Activated CD8-positive, alpha-beta memory T cell treated with anti-CD3 and anti-CD28 coated beads, Interleukin-2, amount 50 U/mL, for 1 hour (primary cell): ENCODE measurements around the gene LMBR1.

Source experiments
- DNase-seq: peaks from one replicate; pipeline ENCODE4 v3.0.0-alpha.2; 2020; ENCODE audit errors: extremely low read depth

Gene LMBR1

GRCh38 chr7:156795415-156795814 lies 97.6 kb downstream of the LMBR1 start:
- no peak for DNase-seq

- no peak for DNase-seq
These were observed 99.6 kb downstream of the LMBR1 start for GRCh38 chr7:156793334-156793733.

GRCh38 chr7:156792611-156793010 lies 100.4 kb downstream of the LMBR1 start:
- no peak for DNase-seq

- no peak for DNase-seq
These were observed 101.7 kb downstream of the LMBR1 start for GRCh38 chr7:156791241-156791640.

- DNase-seq, result no peak
These were observed 102.7 kb downstream of the LMBR1 start for GRCh38 chr7:156790264-156790663.

GRCh38 chr7:156785998-156786543 lies 106.9 kb downstream of the LMBR1 start:
- no peak for DNase-seq

GRCh38 chr7:156783864-156784263 lies 109.1 kb downstream of the LMBR1 start:
- no peak for DNase-seq

GRCh38 chr7:156781972-156782371 lies 111.0 kb downstream of the LMBR1 start:
- DNase-seq, result no peak

GRCh38 chr7:156780724-156781455 lies 112.1 kb downstream of the LMBR1 start:
- DNase-seq, result no peak

GRCh38 chr7:156778668-156779067 lies 114.3 kb downstream of the LMBR1 start:
- no peak for DNase-seq

- DNase-seq, result no peak
These were observed 114.8 kb downstream of the LMBR1 start for GRCh38 chr7:156778201-156778600.

GRCh38 chr7:156777364-156778069 lies 115.5 kb downstream of the LMBR1 start:
- no peak for DNase-seq

- no peak for DNase-seq
These were observed 116.5 kb downstream of the LMBR1 start for GRCh38 chr7:156776527-156776926.

GRCh38 chr7:156773966-156774365 lies 119.0 kb downstream of the LMBR1 start:
- no peak for DNase-seq

- no peak for DNase-seq
These were observed 120.3 kb downstream of the LMBR1 start for GRCh38 chr7:156772725-156773124.

GRCh38 chr7:156768698-156769472 lies 124.1 kb downstream of the LMBR1 start:
- no peak for DNase-seq

GRCh38 chr7:156766666-156767065 lies 126.3 kb downstream of the LMBR1 start:
- no peak for DNase-seq

GRCh38 chr7:156765901-156766656 lies 126.9 kb downstream of the LMBR1 start:
- DNase-seq, result no peak

GRCh38 chr7:156764766-156765165 lies 128.2 kb downstream of the LMBR1 start:
- no peak for DNase-seq

GRCh38 chr7:156764016-156764669 lies 128.8 kb downstream of the LMBR1 start:
- DNase-seq, result no peak

- DNase-seq, result no peak
These were observed 133.3 kb downstream of the LMBR1 start for GRCh38 chr7:156759579-156760202.
